NCI-H2029 treated with DMSO at 0.1 percent for 48 hours (cell line): ENCODE measurements around the gene TDRD6.
"Not testable (repeated sequence)": the region's sequence is repeated elsewhere in the genome, so short reads cannot be mapped to it uniquely, and the experiment has no call there.

ENCODE experiments used
- DNase-seq: peaks from one replicate; lab custom pipeline; 2025; lab: John Stamatoyannopoulos, UW

The TDRD6 gene, protein sequence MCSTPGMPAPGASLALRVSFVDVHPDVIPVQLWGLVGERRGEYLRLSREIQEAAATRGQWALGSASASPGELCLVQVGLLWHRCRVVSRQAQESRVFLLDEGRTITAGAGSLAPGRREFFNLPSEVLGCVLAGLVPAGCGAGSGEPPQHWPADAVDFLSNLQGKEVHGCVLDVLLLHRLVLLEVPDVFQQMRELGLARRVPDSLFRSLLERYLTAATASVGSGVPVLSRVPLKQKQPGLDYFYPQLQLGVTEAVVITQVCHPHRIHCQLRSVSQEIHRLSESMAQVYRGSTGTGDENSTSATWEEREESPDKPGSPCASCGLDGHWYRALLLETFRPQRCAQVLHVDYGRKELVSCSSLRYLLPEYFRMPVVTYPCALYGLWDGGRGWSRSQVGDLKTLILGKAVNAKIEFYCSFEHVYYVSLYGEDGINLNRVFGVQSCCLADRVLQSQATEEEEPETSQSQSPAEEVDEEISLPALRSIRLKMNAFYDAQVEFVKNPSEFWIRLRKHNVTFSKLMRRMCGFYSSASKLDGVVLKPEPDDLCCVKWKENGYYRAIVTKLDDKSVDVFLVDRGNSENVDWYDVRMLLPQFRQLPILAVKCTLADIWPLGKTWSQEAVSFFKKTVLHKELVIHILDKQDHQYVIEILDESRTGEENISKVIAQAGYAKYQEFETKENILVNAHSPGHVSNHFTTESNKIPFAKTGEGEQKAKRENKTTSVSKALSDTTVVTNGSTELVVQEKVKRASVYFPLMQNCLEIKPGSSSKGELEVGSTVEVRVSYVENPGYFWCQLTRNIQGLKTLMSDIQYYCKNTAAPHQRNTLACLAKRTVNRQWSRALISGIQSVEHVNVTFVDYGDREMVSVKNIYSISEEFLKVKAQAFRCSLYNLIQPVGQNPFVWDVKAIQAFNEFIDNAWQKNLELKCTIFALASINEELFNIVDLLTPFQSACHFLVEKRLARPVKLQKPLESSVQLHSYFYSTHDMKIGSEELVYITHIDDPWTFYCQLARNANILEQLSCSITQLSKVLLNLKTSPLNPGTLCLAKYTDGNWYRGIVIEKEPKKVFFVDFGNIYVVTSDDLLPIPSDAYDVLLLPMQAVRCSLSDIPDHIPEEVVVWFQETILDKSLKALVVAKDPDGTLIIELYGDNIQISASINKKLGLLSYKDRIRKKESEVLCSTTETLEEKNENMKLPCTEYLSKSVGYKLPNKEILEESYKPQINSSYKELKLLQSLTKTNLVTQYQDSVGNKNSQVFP (N-terminal part only)

DNA sequence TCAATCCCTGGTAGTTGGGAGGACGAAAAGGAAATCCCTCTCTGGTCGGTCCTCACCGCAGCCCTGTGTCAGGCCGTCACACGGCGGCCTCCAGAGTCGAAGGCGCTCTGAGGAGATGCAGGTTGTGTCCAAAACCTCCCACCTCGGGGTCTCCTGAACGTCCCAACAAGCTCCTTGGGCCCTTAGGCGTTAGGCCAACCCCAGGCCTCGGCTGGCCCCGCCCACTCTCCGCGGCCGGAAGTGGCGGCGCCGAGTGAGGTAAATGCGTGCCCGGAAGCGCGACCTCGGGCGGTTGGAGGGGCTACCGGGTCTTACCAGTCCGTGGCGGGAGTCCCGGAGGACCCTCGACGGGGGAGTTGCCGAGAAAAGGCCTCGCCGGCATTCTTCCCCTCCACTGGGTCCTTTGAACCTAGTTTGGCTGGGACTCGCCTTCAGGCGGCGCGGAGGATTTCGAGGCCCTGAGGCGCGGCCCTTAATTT lies at the start of gene TDRD6:
Gene TDRD6, plus strand, starts transcription at position 267 of the 479 bp plus-strand sequence. CDS start 244 bp downstream, outside the sequence.
- DNase-seq: no peak

DNA sequence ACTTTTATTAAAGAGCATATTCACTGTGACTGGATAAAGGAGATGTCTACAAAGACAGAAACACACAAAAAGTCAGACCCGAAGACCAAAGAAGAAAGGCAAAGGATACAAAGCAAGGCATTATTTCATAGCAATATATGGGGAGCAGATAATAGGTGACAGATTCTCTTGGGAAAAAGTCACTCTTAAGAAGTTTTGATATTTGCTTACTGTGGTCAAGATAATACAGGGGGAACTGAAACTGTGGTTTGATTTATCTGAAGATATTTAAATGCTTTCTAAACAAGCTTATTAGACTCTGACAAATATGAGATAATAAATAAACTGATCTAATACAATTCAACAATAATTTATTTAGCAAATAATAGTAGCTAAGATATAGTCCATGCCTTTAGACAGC lies 49.8 kb upstream of the TDRD6 start:
- no peak for DNase-seq

- DNase-seq: no peak
Observed at GRCh38 chr6:46638650-46639049, 49.0 kb upstream of the TDRD6 start.

DNA sequence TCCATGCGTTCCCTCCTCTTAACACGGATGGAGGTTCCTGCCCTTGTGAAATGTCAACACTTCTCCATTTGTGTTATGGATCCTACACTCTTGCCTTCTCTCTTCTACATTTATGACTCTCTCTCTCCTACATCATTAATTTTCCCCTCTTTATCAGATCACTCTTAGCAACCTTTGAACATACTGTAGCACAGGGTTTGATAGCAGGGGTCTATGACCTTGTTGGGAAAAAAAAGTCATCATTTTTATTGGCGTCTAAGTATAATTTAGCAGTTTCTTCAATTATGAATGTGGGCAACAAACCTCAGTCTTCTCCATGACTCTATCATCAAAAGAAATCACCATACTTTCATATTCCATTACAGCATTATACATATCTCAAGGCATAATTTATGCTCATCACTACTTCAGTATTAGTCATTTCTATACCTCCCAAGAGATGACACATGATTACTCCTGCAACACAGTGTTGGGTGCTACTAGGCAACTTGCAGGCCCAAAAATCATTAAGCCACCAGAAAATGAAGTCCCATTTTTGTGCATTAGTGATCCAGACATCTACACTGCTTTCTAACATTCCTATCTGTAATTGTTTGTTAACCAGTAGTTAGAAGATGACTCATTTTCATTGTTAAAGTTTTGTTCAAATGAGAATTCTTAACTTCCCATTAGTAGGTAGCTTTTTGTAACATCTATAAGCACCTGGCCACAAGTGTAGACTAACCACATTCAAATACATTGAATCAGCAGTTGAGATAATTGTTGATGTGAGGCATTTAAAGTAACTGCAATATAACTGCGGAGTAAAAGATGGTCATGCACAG lies 44.5 kb upstream of the TDRD6 start:
- DNase-seq: no peak

DNA sequence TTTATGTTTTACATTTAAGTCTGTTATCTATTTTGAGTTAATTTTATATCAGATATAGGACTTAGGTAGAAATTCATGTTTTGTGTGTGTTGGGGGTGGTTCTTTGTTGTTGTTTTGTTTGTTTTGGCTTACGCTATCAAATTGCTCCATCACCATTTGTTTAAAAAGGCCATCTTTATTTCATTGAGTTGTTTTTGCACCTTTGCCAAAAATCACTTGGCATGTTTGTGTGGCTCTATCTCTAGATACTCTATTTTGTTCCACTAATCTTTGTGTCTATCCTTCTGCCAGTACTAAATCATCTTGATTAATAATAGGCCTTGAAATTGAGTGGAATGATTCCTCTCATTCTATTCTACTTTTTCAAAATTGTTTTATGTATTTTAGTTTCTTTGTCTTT lies 42.4 kb upstream of the TDRD6 start:
- peak; percentile 14 for DNase-seq

- DNase-seq: not testable (repeated sequence)
Observed at GRCh38 chr6:46648108-46648507, 39.6 kb upstream of the TDRD6 start.

GRCh38 chr6:46648869-46649492 lies 38.7 kb upstream of the TDRD6 start:
- no peak for DNase-seq

DNA sequence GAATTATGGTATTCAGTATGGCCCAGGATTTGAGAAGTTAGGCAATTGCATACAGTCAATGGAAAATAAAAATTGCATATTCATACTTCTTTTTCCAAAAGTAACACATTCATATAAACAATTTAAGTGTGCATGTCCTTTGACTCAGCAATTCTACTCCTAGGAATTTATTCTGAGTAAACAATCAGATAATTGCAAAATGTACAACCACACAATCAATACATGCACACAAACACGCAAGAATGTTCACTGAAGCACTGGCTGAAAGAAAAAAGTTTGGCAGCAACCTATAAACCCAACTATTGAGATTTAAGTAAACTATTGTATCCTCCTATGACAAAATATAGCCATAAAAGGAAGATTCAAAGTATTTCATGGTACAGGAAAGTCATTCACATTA lies 36.7 kb upstream of the TDRD6 start:
- no peak for DNase-seq

GRCh38 chr6:46651816-46652215 lies 35.9 kb upstream of the TDRD6 start:
- DNase-seq: no peak

GRCh38 chr6:46652232-46652602 lies 35.5 kb upstream of the TDRD6 start:
- DNase-seq: no peak

DNA sequence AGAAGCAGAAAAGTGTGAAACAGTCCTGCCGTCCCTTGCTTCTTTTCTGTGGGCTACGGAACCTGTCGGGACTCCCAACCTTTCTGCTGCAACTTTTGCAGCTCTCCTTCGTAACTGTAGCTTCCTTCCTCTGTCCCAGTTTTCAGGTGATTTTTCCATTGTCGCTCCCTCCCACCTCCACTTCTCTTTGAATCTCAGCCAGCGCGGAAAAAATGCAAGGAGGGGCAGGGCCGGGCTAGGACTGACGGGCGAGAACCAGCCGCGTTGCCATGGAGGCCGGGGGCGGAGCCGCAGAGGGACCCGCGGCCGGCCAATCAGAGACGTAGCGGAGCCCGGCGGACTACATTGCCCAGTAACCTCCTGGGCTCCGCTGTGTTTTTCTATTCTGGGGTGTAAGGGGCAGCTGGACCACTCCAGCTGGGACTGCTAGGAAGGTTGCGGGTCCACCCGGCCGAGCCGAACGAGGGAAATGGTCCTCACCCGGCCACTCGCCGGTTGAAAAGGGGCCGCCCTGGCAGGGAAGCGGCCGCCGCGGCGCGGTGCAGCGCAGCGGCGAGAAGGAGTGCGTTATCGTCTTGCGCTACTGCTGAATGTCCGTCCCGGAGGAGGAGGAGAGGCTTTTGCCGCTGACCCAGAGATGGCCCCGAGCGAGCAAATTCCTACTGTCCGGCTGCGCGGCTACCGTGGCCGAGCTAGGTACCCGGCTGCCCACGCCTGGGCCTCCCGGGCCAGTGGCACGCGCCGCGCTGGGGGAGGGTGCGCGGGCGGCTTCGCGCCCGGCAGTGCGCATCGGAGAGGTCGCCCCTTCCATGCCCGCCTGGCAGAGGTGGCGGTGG lies 34.9 kb upstream of the TDRD6 start, which contains the start of the genes CYP39A1 and SLC25A27:
Gene CYP39A1, minus strand, starts transcription at position 216 of the 836 bp plus-strand sequence. CDS start 236 bp downstream, outside the sequence.
Gene SLC25A27, plus strand, starts transcription at position 373 of the 836 bp plus-strand sequence. Its CDS starts 218 bp downstream, at position 591.
- peak; percentile 74 for DNase-seq

GRCh38 chr6:46653439-46654195 lies 34.1 kb upstream of the TDRD6 start:
- DNase-seq: no peak

GRCh38 chr6:46655803-46656202 lies 31.9 kb upstream of the TDRD6 start:
- DNase-seq: no peak

DNA sequence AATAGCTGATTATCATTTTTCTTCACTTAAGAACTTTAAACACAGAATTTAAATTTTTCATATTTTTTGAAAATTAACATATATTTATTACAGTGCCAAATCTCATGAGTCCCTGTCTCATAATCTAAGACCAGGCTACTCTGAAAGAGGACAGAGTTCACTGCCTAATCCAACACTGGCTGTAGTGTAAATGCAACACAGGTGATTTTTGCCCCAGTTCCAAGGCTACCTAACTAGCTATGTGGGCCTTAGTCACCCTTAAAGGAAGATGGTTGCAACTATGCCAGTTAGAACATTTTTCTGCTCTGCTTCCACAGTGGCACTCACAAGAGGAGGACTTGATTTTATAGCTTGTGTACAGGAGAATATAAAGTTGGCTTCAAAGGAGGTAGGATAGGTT lies 30.0 kb upstream of the TDRD6 start:
- DNase-seq: no peak

DNA sequence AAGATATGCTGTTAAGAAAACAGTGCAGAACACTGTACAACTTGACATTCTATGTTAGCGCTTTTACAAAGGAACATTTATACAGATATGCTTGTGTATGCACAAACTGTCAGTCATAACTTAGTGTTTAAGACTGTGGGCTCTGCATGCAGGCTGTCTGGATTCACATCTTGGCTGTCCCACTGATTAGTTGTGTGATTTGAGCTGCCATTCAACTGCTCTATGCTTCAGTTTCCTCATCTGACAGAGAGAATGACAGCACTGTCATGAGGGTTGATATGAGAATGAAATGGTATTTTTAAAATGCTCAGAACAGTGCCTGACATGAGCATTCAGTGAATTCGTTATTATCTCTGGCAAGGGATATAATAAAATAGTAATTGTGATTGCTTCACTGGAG lies 26.2 kb upstream of the TDRD6 start:
- DNase-seq: no peak

- DNase-seq: no peak
Observed at GRCh38 chr6:46667377-46667776, 20.3 kb upstream of the TDRD6 start.

GRCh38 chr6:46674410-46674809 lies 13.3 kb upstream of the TDRD6 start:
- DNase-seq: no peak

DNA sequence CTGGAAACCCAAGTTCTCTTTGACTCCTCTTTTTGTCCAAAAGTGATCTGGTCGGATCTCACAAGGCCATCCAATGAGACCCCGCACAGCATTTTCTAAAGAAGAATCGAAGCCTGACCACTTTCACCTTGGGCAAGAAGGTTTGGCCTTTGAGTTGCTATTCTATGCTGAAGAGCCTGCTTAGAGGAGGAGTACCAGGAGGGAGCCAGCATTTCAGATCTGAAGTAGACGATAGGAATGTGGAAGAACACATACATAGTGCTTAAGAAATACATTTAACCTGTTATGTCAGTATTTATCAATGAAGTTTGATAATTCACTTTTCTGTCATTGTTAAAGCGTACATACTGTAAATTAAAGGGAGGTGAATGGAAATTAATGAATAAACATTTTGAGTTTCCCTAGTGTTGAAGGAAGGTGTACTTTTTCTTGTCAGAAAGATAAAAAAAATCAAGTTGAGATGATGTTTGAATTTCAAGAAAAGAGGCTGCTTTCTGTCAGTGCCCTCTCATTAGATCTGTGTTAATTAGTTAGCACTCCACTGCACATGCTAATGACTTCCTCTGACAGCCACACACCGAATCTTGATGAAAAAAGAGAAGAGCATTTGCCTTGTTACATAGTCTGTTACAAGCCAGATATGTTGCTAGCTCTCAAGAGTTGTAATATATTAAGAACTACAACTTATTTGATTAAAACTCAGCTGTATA lies 10.9 kb upstream of the TDRD6 start:
- no peak for DNase-seq
